T-helper 1 cell (primary cell): ENCODE results near the gene HOMER1.

Experiments
- DNase-seq, 5 donors: peaks; one replicate each; pipeline ENCODE4 v3.0.0-alpha.2; 2012 to 2020

HOMER1 gene

GRCh38 chr5:79488058-79488457 lies 25.9 kb downstream of the HOMER1 start:
- no peak for DNase-seq

DNA sequence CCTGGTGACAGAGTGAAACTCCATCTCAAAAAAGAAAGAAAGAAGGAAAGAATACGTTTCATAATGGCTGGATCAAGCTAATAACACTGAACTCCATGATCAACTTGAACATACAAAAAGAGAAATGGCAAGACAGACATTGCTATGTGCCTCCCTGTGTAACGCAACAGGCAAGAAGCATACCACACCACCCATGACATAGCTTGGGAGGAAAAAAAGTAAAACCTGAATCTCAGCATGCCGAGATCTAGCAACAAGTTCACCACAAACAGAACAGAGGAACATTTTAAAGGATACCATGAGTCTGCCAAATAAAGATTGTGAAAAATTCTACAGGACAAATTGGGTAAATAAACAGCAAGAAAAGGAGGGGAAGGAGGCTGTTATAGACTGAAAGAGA lies 26.7 kb downstream of the HOMER1 start:
- no peak for DNase-seq

- no peak for DNase-seq
These were observed 27.8 kb downstream of the HOMER1 start for GRCh38 chr5:79486116-79486515.

DNA sequence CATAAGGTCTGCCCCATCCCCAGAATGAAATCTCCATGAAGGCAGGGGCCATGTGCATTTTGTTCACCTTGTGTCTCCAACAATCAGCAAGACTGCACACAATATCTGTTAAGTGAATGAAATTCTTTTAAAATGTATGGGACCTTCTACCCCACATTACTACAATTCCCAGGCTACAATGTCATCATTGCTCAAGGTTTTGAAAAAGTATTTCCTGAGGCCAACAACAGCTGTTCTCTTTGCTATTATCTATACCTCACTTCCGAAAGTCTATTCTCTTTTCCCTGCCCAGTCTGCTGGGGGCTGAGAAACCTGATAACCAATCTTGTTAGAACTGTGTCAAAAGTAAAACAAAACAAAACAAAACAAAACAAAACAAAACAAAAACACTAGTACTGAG lies 29.2 kb downstream of the HOMER1 start:
- no peak for DNase-seq

DNA sequence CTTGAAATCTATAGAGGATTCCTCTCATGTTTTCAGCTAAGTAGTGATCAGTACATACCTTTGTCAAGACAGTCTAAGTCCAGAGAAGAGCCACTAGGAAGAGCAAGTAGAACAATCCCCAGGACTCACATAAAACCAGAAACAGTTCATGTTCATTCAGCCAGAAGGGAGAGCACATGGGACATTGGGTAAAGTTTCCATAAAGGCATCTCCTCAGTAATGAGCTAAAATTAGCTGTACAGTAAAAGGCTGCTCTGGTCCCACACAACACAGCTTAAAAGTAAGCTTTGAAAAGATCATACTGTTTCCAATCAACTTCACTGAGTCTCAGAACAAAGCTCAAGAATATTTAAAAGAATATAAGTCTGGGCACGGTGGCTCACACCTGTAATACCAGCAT lies 32.4 kb downstream of the HOMER1 start:
- DNase-seq, result no peak

- DNase-seq, result no peak
These were observed 32.9 kb downstream of the HOMER1 start for GRCh38 chr5:79480991-79481390.

DNA sequence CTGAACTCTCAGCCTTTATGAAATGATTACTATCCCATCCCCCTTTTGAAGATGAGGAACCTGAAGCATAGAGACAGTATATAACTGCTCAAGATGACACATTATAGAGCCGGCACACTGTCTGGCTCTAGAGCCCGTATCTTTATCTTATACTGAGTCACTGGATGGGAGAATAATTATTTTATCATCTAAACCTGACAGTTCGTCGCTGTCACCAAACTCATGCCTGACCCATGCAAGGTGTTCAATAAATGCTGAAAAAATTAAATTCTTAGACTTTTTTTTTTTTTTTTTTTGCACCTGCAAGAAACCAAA lies 38.8 kb downstream of the HOMER1 start:
- DNase-seq, result no peak

GRCh38 chr5:79474367-79475151 lies 39.4 kb downstream of the HOMER1 start:
- no peak for DNase-seq

- no peak for DNase-seq
These were observed 42.4 kb downstream of the HOMER1 start for GRCh38 chr5:79471556-79471955.

DNA sequence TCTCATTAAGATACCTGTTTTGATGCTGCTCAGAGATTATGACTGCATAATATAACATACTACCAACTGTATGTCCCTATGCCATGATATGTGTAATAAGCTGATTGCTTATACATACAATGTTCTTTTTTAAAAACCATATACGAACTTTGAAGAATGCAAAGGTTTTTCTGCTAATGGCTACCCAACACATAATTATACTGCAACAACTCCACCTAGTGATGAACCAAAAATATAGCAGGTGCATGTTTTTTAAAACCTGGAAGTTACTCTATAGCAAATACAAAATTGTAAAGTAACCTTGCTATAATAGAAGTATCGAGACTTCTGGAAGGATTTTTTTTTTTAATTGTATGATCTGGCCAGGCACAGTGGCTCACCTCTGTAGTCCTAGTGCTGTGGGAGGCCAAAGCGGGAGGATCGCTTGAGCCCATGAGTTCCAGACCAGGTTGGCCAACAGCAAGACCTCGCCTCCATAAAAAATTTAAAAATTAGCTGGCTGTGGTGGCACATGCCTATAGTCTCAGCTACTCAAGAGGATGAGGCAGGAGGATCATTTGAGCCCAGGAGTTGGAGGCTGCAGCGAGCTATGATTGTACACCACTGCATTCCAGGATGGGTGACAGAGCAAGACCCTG lies 49.1 kb downstream of the HOMER1 start:
- DNase-seq, result peak in 1 of 5 donors; percentile 15

DNA sequence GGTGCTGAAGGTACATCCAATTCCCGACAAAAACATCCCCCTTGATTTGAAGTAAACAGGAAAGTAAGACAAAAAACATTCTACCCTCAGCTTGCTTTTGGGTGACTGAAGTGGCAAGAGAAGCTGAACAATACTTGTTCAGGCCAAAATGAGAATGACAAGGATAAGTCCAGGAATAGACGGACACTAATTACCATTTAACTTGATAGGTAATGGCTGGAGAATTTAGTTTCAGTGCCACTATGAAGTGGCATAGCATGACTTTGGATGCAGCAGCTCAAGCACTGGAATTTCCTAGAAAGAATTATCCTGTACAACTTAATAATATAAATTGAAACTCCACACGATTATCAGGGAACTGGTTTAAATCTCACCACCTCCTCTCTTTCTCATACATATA lies 49.7 kb downstream of the HOMER1 start:
- no peak for DNase-seq

- no peak for DNase-seq
These were observed 54.3 kb downstream of the HOMER1 start for GRCh38 chr5:79459626-79460025.

GRCh38 chr5:79456890-79457583 lies 56.9 kb downstream of the HOMER1 start:
- DNase-seq, result peak in 1 of 5 donors; percentile 4

DNA sequence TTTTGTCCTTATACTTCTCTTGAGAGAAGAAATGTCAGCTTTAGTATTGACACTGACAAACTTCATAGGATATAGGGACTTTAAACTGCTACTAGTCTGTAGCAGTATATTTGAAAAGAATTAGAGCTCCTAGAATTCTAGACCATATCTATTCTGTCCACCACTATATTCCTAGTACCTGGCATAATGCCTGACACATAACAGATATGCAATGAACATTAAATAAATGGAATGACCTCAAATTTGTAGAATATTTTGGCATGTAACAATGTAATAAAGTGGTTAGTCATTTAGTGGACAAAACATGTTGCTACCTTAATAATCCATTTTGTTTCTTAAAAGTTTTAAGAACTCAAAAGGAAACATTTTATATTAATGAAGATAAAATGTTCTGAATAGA lies 57.5 kb downstream of the HOMER1 start:
- no peak for DNase-seq

DNA sequence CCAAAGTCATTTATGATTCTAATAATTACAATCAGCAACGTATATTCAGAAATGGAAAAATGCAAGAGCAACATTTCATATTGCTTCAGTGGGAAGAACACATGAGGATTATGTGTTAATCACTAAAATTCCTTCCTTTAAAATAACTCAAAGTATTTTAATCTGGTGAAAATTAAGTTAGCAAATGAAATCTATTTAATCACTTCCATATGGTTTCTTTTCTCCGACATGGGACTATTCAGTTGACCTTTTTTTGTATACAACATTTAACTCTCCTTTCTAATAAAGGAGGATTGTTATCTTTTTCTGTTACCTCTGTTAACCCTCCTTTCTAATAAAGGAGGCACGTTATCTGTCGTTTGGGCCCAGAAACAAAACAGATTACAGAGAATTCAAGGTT lies 59.9 kb downstream of the HOMER1 start:
- no peak for DNase-seq

DNA sequence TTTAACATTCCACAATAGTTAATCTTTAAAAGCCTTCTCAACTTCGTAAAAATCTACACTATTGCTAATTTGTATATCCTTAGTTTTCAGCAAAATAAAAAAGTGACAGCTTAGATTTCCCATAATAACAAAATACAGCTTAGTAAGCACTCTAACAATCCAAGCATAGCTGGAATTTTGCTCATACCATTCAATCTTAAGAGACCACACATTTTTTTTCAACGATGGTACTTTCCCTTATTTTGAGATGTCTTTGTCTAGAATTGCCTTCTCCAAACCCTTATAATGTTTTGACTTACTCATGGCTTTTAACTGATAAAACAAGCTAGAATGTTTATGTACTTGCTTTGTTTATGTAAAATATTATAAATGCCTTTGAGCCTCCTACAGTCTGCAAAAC lies 65.6 kb downstream of the HOMER1 start:
- no peak for DNase-seq

DNA sequence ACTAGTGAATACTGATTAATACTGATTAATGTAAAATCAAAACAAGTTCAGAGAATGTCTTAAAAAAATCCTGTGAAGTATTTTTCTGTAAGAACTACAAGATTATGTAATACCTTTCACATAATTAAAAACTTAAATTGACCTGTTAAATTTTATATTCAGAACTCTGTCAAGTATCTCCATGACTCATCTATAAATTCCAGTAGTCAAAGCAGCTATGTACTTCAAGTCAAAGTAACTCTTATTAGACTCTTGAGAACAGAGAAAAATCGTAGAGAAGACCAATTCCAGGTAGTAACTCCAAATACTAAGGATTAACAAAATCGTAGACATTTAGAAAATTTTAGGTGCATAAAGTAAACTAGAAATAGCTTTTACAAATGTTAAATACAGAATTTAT lies 77.1 kb downstream of the HOMER1 start:
- no peak for DNase-seq

- DNase-seq, result no peak
These were observed 77.7 kb downstream of the HOMER1 start for GRCh38 chr5:79436224-79436623.

- no peak for DNase-seq
These were observed 83.7 kb downstream of the HOMER1 start for GRCh38 chr5:79430196-79430595.

- DNase-seq, result no peak
These were observed 90.6 kb downstream of the HOMER1 start for GRCh38 chr5:79423296-79423695.

DNA sequence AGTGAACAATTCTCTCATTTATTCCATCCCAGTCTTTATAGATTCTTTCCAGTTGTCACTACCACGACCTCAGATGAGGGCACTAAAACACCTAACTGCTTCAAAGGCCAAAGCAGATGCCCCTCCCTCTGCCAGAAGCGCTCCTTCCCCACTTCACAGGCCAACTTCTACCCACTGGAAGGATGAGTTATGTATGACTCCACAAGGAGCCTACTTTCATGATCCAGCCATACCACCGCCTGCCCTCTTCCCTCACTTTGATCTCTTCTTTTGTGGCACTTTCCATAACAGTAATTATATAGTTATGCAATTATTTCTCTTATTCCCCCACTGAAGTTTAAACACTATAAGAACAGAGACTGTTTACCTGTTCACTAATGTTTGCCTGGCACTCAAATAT lies 93.7 kb downstream of the HOMER1 start:
- DNase-seq, result no peak

DNA sequence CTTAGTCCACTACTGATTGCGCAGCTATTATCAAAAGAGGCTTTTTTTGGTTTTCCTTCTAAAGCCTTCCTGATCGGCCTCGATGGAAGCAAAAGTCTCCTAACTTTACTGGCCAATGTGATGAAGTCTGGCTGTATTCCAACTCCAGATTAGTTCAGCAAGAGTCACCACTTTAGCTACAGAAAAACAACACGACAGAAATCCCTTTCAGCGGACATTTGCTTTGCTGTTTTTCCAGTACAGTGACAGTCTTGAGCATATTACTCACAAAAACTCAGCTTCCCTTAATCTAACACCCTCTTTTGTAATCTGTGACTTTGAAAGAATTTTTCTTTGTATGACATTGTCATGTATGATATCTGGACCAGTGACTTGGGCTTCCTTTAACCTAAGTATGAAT lies 95.7 kb downstream of the HOMER1 start:
- DNase-seq, result no peak

GRCh38 chr5:79417495-79417894 lies 96.4 kb downstream of the HOMER1 start:
- DNase-seq, result no peak

DNA sequence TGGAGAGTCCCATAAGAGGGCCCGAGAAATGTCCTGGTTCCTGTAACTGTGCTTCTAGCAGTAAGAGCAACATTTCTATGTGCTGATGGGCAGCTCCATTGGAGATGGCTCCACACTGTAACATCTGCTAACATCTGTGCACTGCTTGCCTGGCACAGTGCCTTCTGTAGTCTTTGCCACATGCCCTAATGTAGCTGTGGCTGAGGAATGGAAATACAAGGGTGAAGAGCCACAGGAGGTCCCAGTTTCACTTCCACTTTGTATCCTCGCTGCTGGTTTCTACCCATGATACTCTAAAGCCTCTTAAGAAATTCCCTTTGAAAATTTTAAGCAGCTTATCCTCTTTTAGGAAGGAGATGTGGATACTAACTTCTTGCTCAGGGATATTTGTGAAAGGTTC lies 97.4 kb downstream of the HOMER1 start:
- peak in 1 of 5 donors; percentile 6 for DNase-seq
